NCI-H748 treated with DMSO at 0.1 percent for 48 hours (cell line): Measurements from ENCODE around the gene SPEG.

ENCODE experiments used
- DNase-seq: peaks from one replicate; lab custom pipeline; 2025; lab: John Stamatoyannopoulos, UW

Gene SPEG

GRCh38 chr2:219443697-219444023 lies 9.0 kb downstream of the SPEG start:
- DNase-seq: no peak

GRCh38 chr2:219444566-219445091 lies 10.0 kb downstream of the SPEG start:
- no peak for DNase-seq

GRCh38 chr2:219445220-219445640 lies 10.6 kb downstream of the SPEG start:
- DNase-seq: no peak

GRCh38 chr2:219446101-219446504 lies 11.5 kb downstream of the SPEG start:
- DNase-seq: peak; percentile 2

- no peak for DNase-seq
Observed at GRCh38 chr2:219446689-219447088, 12.0 kb downstream of the SPEG start.

GRCh38 chr2:219447242-219448098 lies 12.8 kb downstream of the SPEG start:
- no peak for DNase-seq

GRCh38 chr2:219448099-219448775 lies 13.6 kb downstream of the SPEG start:
- no peak for DNase-seq

GRCh38 chr2:219448776-219449341 lies 14.2 kb downstream of the SPEG start:
- no peak for DNase-seq

GRCh38 chr2:219449609-219450008 lies 15.0 kb downstream of the SPEG start:
- DNase-seq: no peak

- no peak for DNase-seq
Observed at GRCh38 chr2:219451661-219452360, 17.2 kb downstream of the SPEG start.

- no peak for DNase-seq
Observed at GRCh38 chr2:219452361-219453317, 18.0 kb downstream of the SPEG start.

GRCh38 chr2:219453671-219454590 lies 19.3 kb downstream of the SPEG start:
- no peak for DNase-seq

- DNase-seq: no peak
Observed at GRCh38 chr2:219455581-219455980, 20.9 kb downstream of the SPEG start.

GRCh38 chr2:219457784-219458369 lies 23.2 kb downstream of the SPEG start:
- no peak for DNase-seq

GRCh38 chr2:219458996-219459395 lies 24.4 kb downstream of the SPEG start:
- DNase-seq: no peak

- peak; percentile 20 for DNase-seq
Observed at GRCh38 chr2:219459460-219460311, 25.0 kb downstream of the SPEG start.

- no peak for DNase-seq
Observed at GRCh38 chr2:219460424-219460926, 25.8 kb downstream of the SPEG start.

- DNase-seq: no peak
Observed at GRCh38 chr2:219461047-219461514, 26.4 kb downstream of the SPEG start.
